ENCODE results near the gene PSMD11. TPM values are rescaled to one million over a fixed set of nuclear protein-coding genes. Genes with fewer than 3 reads are reported as not detected.

PSMD11 gene
- polyA plus RNA-seq, 1 donor (not counting 4 experiments of a cell fraction or from before 2014, with no cell fraction given), result 103 TPM

GRCh38 chr17:32441886-32442285 is 2.4 kb upstream of the PSMD11 start:
- H3K9me1 ChIP-seq (ENCODE audit: control insufficient read depth, extremely low read depth, insufficient read depth, low read length), result no peaks in the 10 kb centered on the region
- H3K36me3 ChIP-seq (ENCODE audit: control insufficient read depth in 2 of 2, extremely low read depth in 1 of 2, insufficient read depth in 2 of 2, low read length in 2 of 2), result peaks cover 1 to 5% of the 10 kb centered on the region in 2 experiments
- peaks cover 25% of the 10 kb centered on the region for H3K79me2 ChIP-seq (ENCODE audit: control insufficient read depth, insufficient read depth, low read length)
- H4K20me1 ChIP-seq (ENCODE audit: control insufficient read depth, extremely low read depth, insufficient read depth, low read length), result peaks cover 10% of the 10 kb centered on the region
- no peak overlapping the region for H2AFZ ChIP-seq (ENCODE audit: control insufficient read depth, low read length)
- dilution Hi-C loops (cut with MboI; ENCODE audit: extremely low pct_ligation_motif_present, low sequenced_read_pairs), result no loop called here
- no peak for FAIRE-seq
- H3K4me2 ChIP-seq (ENCODE audit: control insufficient read depth, extremely low read depth, insufficient read depth, low read depth, low read length), result no peak overlapping the region
- TF ChIP-seq EZH2 (IDR thresholded peaks at IDR 0.05; ENCODE audit: low read length) (no peak), CTCF (optimal IDR thresholded peaks at IDR 0.05 in 1 of 3, IDR thresholded peaks at IDR 0.05 in 1 of 3, conservative IDR thresholded peaks at IDR 0.05 in 1 of 3; ENCODE audit: extremely low read depth in 1 of 3, insufficient read depth in 2 of 3, low read length in 3 of 3) (no peak)
- no peak for DNase-seq (ENCODE audit: low read depth, low spot score)
- H3K9ac ChIP-seq (ENCODE audit: control insufficient read depth, extremely low read depth, insufficient read depth, low read length), result no peak overlapping the region
- no peaks in the 10 kb centered on the region for H3K9me3 ChIP-seq (ENCODE audit: control insufficient read depth, low read depth, low read length)
- H3K4me1 ChIP-seq (ENCODE audit: control insufficient read depth, extremely low read depth, insufficient read depth, low read length), result peaks cover 11% of the 10 kb centered on the region
- H3K27ac ChIP-seq (ENCODE audit: control insufficient read depth, insufficient read depth, low read length), result no peak overlapping the region
- H3K4me3 ChIP-seq (ENCODE audit: control insufficient read depth in 2 of 3, extremely low read depth in 1 of 3, insufficient read depth in 2 of 3, low read depth in 1 of 3, low read length in 3 of 3), result no peak overlapping the region
- H3K27me3 ChIP-seq (ENCODE audit: control insufficient read depth, extremely low read depth, insufficient read depth, low read length), result no peaks in the 10 kb centered on the region

GRCh38 chr17:32443827-32444300 is 446 bp upstream of the PSMD11 start:
- H3K36me3 ChIP-seq (ENCODE audit: control insufficient read depth in 2 of 2, extremely low read depth in 1 of 2, insufficient read depth in 2 of 2, low read length in 2 of 2), result peaks cover 5 to 9% of the 10 kb centered on the region in 2 experiments
- H3K9ac ChIP-seq (ENCODE audit: control insufficient read depth, extremely low read depth, insufficient read depth, low read length), result peak overlapping the region; percentile 89
- H3K27ac ChIP-seq (ENCODE audit: control insufficient read depth, insufficient read depth, low read length), result no peak overlapping the region
- TF ChIP-seq EZH2 (IDR thresholded peaks at IDR 0.05; ENCODE audit: low read length) (no peak), CTCF (optimal IDR thresholded peaks at IDR 0.05 in 1 of 3, IDR thresholded peaks at IDR 0.05 in 1 of 3, conservative IDR thresholded peaks at IDR 0.05 in 1 of 3; ENCODE audit: extremely low read depth in 1 of 3, insufficient read depth in 2 of 3, low read length in 3 of 3) (no peak)
- H3K4me3 ChIP-seq (ENCODE audit: control insufficient read depth in 2 of 3, extremely low read depth in 1 of 3, insufficient read depth in 2 of 3, low read depth in 1 of 3, low read length in 3 of 3), result peak overlapping the region; percentile 87 to 100 (median 96)
- H3K4me2 ChIP-seq (ENCODE audit: control insufficient read depth, extremely low read depth, insufficient read depth, low read depth, low read length), result peak overlapping the region; percentile 98
- dilution Hi-C loops (cut with MboI; ENCODE audit: extremely low pct_ligation_motif_present, low sequenced_read_pairs), result no loop called here
- H2AFZ ChIP-seq (ENCODE audit: control insufficient read depth, low read length), result peak overlapping the region; percentile 96
- H4K20me1 ChIP-seq (ENCODE audit: control insufficient read depth, extremely low read depth, insufficient read depth, low read length), result peaks cover 10% of the 10 kb centered on the region
- no peaks in the 10 kb centered on the region for H3K9me1 ChIP-seq (ENCODE audit: control insufficient read depth, extremely low read depth, insufficient read depth, low read length)
- FAIRE-seq (peak; percentile 34), DNase-seq (ENCODE audit: low read depth, low spot score) (no peak)
- peaks cover 43% of the 10 kb centered on the region for H3K79me2 ChIP-seq (ENCODE audit: control insufficient read depth, insufficient read depth, low read length)
- H3K27me3 ChIP-seq (ENCODE audit: control insufficient read depth, extremely low read depth, insufficient read depth, low read length), result no peaks in the 10 kb centered on the region
- no peaks in the 10 kb centered on the region for H3K9me3 ChIP-seq (ENCODE audit: control insufficient read depth, low read depth, low read length)
- H3K4me1 ChIP-seq (ENCODE audit: control insufficient read depth, extremely low read depth, insufficient read depth, low read length), result peaks cover 11% of the 10 kb centered on the region
